Inflammatory macrophage treated with lipopolysaccharide for 4 hours (primary cell): ENCODE measurements around the gene TK1.
"Not testable (repeated sequence)": the region's sequence is repeated elsewhere in the genome, so short reads cannot be mapped to it uniquely, and the experiment has no call there.

ENCODE experiments used
- DNase-seq: peaks from one replicate; pipeline ENCODE4 v3.0.0-alpha.2; 2020

Gene TK1, protein sequence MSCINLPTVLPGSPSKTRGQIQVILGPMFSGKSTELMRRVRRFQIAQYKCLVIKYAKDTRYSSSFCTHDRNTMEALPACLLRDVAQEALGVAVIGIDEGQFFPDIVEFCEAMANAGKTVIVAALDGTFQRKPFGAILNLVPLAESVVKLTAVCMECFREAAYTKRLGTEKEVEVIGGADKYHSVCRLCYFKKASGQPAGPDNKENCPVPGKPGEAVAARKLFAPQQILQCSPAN

DNA sequence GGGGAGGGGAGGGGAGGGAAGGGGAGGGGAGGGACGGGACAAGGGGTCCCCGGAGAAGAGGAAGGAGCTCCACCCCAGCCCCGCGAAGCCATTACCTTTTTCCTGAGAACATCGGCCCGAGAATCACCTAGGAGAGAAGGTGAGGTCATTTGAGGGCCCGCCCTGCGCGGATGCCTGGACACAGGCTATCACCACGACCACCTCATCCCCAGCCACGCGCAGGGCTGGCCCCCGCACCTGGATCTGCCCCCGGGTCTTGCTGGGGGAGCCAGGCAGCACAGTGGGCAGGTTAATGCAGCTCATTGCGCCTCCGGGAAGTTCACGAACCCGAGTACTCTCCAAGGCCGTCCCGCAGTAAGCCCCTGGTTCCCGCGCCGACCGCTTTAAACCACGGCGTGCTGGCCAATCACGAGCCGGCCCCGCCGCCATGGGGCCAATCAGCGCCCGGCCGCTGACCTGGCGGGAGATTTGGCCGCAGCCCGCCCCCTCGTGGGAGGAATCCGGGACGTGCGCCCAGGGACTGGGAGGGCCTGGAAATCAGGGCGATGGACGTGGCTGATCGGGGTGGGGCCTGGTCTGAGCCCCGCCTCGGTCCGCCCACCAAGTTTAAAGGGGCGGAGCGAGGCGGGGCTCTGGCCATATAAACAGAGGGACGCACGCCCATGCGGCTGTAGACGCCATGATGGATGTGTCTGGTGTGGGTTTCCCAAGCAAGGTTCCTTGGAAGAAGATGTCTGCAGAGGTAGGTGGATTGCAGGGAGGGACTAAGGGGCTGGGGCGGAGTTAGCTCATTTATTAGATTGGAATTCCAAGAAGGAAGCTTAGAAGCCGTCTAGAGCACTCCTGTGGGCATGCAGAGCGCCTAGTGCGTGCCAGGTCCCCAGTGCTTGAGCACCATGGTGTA is at the start of gene TK1, which contains the start of gene AFMID:
TK1 (minus strand) TSS at position 361 of the 904 bp plus-strand sequence; CDS start at position 303, 58 bp downstream.
AFMID (plus strand) TSS at position 671 of the 904 bp plus-strand sequence; CDS start at position 680, 9 bp downstream.
- peak; percentile 98 for DNase-seq

DNA sequence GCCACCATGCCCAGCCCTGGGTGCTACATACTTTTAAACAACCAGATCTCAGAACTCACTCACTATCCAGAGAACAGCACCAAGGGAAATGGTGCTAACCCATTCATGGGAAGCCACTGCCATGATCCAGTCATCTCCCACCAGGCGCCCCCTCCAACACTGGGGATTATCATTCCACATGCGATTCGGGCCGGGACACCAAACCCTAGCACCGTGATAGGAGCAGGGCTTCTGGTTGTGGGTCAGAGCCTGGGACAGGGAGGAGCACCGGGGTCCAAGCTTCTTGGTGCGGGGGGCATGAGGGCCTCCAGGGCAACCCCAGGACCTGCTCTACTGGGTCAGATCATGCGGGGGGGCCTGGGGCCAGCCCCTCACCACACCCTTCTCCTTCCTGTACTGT is 49.0 kb upstream of the TK1 start:
- DNase-seq = no peak

DNA sequence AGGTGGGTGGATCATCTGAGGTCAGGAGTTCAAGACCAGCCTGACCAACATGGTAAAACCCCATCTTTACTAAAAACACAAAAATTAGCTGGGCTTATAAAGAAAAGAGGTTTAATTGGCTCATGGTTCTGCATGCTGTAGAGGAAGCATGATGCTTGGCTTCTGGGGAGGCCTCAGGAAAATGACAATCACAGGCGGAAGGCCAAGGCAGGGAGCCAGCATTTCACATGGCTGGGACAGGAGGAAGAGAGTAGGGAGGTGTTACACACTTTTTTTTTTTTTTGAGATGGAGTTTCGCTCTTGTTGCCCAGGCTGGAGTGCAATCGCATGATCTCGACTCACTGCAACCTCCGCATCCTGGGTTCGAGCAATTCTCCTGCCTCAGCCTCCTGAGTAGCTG is 48.2 kb upstream of the TK1 start:
- not testable (repeated sequence) for DNase-seq

DNA sequence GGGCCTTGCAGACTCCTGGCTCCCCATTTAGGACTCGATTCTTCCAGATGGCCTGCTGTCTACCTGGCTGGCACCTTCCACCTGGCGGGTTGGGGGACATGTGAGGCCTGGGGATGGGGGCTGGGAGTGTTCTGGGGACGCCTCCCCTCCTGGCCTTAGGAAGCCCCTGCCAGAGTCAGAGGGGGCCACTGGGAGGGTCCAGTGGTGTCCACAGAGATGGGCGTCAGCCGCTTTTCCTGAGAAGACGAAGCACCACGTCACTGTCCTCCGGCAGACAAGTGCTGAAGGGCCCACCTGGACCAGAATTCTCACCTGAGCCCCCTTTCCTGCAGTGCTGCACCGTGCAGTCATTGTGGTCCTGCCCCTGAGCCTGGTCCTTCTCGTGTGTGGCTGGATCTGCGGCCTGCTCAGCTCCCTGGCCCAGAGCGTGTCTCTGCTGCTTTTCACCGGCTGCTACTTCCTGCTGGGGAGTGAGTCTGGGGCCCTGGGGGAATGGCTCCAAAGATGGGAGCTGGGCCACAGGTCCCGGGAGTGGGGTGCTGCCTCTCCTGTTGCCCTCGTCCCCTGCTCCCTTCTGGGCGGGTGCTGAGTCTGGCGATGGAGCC is 47.5 kb upstream of the TK1 start:
- no peak for DNase-seq

DNA sequence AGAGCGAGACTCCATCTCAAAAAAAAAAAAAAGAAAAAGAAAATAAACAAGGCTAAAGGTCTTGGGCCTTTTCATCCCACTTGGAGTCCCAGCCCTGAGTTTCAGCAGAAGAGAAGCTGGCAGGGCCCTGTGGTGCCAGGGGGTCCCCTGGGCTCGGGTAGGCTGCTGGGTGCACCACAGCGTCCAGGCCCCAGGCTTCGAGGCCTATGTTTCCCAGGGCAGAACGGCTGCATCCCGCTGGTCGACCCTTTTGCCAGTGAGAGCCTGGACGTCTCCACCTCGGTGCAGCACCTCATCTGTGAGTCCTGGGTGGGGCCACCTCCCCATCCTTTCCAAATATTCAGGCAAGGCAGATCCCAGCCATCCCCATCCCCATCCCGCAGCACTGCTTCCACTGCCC is 46.8 kb upstream of the TK1 start:
- no peak for DNase-seq

DNA sequence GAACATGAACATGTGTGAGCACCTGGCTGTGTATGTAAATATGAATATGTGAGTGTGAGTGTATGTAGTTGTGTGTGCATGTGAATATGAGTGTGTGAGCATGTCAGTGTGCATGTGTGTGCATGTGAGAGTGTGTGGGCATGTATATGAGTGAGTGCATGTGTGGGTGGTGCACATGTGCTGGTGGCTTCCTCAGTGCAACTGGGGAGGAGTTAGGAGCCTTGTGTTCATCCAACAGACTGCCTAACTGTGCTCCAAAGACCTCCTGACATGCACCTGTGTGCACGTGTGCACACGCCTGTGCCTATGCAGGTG is 46.0 kb upstream of the TK1 start:
- peak; percentile 38 for DNase-seq

DNA sequence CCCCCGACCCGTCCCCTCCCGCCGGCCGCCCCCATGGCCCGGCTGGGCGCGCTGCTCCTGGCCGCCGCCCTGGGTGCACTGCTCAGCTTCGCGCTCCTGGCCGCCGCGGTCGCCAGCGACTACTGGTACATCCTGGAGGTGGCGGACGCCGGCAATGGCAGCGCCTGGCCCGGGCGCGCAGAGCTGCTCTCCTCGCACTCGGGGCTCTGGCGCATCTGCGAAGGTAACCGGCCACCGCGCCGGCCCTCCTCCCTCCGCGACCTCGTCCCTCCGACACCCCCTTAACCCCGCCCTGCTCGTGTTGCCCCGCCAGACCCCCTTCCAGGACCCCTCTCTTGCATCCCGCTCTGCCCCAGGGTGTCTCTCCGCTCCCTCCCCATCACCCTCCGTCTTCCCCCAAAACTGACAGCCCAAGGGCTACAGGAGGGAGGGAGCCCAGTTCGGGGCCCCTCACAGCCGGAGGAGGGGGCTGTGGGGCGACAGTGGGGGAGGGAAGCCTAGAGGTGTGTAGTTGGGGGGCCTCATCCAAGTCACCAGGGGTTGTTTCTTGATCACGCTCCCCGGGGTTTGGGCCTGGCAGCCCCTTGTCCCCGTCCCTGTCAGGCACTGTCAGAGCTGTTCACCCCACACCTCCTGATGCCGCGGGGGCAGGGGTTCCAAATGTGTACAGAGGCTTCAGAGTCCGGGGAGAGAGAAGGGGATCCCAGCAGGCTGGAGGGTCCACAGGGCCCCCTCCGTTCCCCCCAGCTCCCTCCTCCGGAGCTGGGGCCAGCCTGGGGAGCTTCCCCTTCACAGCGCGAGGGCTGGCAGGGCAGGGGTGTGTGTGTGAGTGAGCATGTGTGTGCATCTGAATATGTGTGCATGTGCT is 45.4 kb upstream of the TK1 start:
- DNase-seq = peak; percentile 23

DNA sequence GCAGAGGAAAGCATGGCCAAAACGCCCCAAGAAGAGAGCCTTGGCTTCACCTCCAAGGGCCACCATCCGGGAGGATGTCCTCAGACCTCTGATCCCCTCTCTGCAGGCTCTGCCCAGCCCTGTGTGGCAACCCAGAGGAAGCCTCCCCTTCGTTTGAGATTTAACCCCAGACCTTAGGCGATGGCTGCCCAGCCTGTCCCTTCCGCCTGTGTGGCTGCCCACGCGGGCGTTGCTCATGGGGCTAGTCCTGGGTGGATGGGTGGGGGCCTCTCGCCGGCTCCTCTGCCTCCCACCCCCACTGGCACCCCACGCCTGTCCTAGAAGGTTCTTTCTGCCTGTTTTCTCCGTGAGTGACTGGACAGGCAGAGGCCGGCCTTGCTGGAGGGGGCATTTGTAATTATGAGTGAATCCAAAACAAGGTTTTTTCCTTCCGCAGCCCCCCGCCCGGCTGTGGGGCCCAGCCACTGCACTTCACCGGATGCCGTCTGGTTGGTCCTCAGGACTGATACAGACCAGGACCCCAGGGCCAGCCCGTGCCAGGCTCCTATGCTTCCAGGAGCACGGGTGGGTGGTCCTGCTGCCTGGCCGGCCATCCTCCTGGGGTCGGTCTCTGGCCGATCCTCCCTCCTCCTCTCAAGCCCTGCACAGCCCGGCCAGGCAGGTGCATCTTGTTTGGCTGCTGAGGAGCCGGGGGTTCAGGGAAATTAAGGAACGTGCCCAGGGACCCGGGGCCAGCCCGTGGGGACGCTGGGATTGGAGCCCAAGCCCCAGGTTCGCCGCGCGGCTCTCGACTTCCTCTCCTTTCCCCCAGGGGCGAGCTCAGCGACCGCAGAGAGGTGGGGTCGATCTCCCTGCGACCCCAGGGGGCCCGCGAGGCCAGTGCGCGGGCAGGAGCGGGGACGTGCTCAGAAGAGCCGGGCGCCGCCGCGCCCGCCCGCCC is 44.4 kb upstream of the TK1 start, which contains the start of gene TMEM235:
TMEM235 (plus strand) TSS at position 636 of the 940 bp plus-strand sequence. CDS start 393 bp downstream, outside the sequence.
- DNase-seq = no peak

DNA sequence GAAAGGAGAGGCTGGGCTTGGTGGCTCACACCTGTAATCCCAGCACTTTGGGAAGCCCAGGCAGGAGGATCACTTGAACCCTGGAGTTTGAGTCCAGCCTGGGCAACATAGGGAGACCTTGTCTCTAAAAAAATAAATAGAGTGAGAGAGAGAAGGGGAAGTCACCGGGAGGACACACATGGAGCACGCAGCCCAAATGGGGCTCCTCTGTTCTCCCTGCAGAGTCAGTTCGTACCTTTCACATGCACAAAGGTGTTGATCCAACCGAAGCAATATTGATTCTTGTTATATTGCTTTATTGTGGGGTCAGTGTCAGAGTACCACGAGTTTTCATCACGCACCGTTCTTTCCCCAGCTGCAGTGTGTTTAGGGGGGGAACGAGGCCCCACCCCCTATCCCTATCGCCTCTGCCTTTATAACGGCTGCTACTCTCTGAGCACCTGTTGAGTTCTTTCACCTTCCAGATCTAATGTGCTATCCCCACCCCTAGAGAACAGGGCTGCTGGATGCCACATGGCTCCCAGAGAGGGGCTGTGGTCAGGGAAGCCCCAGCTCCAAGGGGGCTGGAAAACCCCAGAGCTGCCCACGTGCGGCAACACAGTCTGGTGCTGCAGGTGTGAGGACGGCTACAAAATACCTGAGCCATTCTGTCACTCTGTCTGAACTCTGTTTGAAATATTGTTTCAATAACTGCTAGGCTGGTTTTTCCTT is 43.6 kb upstream of the TK1 start:
- DNase-seq = no peak

DNA sequence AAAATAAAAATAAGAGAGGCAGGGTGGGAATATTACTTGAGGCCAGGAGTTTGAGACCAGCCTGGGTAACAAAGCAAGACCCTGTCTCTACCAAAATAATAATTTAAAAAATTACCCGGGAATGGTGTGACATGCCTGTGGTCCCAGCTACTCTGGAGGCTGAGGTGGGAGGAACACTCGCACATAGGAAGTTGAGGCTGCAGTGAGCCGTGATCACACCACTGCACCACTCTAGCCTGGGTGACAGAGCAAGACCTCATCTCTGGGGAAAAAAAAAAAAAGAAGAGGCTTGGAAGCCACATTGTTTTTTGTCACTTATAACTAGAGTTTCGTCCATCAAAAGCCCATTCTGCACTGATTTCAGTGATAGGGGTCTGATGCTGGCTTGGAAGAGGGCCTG is 41.3 kb upstream of the TK1 start:
- DNase-seq = peak; percentile 35

DNA sequence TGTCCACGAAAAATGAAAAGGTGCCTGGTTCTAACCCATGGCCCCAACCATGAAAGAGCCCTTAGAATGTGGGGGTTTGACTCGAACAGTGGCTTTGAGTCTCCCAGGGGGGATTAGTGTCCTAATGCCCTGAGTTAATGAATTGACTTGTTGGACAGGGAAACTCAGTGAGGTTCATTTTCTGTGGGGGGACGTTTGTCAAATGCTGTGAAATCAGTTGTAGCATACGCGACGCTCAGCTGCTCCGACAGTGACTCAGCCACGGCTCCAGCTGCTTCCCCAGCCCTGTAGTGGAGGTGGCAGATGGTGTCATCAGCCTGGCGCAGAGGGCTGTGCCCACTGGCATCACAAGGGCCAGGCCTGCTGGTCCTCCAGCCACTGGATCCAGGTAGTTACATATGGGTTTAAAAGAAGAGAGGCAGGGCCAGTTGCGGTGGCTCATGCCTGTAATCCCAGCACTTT is 40.6 kb upstream of the TK1 start:
- peak; percentile 91 for DNase-seq

DNA sequence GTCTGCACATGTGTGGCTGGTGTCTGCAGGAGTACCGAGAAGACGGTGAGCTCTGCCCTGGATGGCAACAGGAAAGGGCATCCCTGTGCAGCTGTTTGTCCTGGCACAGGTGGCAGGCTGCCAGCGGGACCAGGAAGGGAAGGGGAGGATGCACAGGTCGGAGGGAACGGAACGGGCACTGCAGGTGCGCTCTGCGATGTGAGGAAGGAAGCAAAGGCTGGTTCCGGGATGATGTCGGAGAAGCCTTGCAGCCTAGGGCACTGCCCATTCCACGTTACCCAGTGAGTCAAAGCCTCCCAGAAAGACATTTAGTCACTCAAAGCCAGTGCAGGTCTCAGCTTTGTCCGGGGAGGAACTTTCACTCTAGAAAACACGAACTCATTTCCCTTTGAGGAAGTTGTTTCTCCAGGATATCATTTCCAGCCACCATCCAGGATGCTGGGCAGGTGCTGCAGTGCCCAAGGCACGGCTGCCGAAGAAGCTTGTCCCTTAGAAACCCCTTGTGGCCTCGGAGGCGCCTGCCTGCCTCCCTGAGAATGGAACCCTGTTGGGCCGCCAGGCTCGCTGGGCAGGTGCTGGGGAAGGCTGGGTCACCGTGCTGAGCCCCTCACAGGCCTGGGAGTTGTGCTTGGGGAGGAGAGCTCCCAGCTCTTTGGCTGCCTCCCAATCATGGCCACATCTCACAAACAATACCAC is 40.1 kb upstream of the TK1 start:
- DNase-seq = peak; percentile 82

DNA sequence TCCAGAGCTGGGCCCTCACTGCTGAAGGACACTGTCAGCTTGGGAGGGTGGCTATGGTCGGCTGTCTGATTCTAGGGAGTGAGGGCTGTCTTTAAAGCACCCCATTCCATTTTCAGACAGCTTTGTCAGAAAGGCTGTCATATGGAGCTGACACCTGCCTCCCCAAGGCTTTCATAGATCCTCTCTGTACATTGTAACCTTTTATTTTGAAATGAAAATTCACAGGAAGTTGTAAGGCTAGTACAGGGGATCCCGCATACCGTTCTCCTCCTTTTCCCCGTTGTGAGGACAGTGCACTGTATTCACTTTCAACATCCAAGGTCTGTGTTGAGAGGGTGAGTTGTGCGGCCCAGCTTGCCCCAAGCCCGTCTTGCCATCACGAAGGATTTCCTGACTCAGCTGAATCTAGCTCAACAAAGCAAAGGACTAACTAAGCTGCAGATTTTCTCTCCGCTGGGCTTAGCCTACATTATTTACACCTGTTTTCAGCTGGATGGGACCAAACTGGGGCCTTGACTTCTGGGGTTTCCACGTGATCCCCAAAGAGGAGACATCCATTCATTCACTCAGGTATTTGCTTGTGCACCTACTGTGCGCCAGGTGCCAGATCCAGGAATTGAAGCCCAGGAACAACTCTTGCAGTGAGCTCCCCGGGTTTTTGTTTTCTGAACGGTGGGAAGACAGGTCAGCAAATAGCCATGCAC is 39.4 kb upstream of the TK1 start:
- DNase-seq = no peak

DNA sequence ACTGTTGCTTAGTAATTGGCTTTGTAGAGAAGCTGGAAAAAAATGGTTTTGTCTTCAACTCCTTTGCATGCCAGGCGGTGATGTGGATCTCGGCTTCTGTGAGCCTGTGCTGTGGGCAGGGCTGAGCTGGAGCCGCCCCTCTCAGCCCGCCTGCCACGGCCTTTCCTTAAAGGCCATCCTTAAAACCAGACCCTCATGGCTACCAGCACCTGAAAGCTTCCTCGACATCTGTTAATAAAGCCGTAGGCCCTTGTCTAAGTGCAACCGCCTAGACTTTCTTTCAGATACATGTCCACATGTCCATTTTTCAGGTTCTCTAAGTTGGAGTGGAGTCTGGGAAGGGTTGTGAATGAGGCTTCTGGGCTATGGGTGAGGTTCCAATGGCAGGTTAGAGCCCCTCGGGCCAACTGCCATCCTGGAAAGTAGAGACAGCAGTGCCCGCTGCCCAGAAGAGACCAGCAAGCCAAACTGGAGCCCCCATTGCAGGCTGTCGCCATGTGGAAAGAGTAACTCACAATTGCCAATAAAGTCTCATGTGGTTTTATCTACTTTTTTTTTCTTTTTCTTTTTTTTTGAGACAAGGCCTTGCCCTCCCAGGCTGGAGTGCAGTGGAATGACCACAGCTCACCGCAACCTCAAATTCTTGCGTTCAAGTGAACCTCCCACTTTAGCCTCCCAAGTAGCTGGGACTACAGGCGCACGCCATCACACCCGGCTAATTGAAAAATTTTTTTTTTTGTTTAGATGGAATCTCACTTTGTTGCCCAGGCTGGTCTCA is 38.4 kb upstream of the TK1 start:
- no peak for DNase-seq

DNA sequence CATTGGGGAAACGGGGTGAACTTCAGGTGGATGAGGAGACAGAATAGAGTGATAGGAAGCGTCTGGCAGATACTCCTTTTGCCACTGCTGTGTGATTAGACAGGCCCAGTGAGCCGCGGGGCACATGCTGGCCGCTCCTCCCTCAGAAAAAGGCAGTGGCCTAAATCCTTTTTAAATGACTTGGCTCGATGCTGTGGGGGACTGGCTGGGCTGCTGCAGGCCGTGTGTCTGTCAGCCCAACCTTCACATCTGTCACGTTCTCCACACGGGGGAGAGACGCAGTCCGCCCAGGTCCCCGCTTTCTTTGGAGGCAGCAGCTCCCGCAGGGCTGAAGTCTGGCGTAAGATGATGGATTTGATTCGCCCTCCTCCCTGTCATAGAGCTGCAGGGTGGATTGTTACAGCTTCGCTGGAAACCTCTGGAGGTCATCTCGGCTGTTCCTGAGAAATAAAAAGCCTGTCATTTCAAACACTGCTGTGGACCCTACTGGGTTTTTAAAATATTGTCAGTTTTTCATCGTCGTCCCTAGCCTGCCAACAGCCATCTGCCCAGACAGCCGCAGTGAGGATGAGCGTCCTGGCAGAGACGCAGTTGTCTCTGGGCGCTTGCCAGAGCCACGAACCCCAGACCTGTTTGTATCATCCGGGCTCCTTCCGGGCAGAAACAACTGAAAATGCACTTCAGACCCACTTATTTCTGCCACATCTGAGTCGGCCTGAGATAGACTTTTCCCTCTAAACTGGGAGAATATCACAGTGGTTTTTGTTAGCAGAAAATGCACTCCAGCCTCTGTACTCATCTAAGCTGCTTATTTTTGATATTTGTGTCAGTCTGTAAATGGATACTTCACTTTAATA is 37.6 kb upstream of the TK1 start:
- DNase-seq = no peak

DNA sequence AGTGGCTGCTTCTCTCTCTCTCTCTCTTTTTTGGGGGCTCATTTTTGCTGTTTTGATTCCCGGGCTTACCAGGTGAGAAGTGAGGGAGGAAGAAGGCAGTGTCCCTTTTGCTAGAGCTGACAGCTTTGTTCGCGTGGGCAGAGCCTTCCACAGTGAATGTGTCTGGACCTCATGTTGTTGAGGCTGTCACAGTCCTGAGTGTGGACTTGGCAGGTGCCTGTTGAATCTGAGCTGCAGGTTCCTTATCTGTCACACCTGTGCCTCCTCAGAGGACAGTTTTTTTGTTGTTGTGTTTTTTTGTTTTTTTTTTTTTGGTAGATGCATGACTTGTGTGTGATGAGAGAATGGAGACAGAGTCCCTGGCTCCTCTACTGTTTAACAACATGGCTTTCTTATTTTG is 36.9 kb upstream of the TK1 start:
- DNase-seq = no peak

DNA sequence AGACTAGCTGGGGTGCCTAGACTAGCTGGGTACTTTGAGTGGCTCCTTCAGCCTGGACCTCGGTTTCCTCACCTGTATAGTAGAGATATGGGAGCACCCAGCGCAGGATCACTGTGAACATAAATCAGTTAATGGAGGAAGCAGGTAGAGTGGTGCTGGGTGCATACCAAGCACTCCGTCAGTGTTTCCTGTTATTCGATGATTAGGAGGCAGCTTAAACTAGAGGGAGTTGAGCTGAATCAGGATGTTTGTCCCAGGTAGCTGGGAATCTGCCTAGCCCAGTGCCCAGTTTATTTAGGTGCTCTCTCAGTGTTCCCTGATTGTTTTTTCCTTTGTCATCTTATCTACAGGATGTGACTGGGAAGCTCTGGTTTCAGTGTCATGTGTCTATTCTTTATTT is 36.2 kb upstream of the TK1 start:
- no peak for DNase-seq
